Hepatocyte (in vitro differentiated cells): ENCODE results near the gene TTC39B. TPM values are rescaled to one million over a fixed set of nuclear protein-coding genes. Genes with fewer than 3 reads are reported as not detected.

ENCODE experiments used
- DNase-seq: peaks from one replicate; pipeline ENCODE4 v3.0.0-alpha.2; 2016; ENCODE audit warnings: low spot score
- H2AFZ ChIP-seq: fragments of 200-600 bp; sonication (generic); 2 replicates; pipeline ENCODE4 v1.6.0; 2016; ENCODE audit warnings: antibody characterized with exemption, mild to moderate bottlenecking
- H3K27ac ChIP-seq: fragments of 200-600 bp; sonication (generic); 2 replicates; pipeline ENCODE4 v1.5.1; 2016; ENCODE audit warnings: mild to moderate bottlenecking
- H3K27me3 ChIP-seq: fragments of 200-600 bp; sonication (generic); 2 replicates; pipeline ENCODE4 v1.6.1; 2016
- H3K36me3 ChIP-seq: fragments of 200-600 bp; sonication (generic); replicated peaks from 2 replicates; pipeline ENCODE4 v1.5.1; 2016; ENCODE audit warnings: low read depth; ENCODE audit not compliant: insufficient read depth
- H3K4me1 ChIP-seq: fragments of 200-600 bp; sonication (generic); 2 replicates; pipeline ENCODE4 v1.5.1; 2016; ENCODE audit warnings: mild to moderate bottlenecking, moderate library complexity; ENCODE audit not compliant: insufficient read depth
- H3K4me2 ChIP-seq: fragments of 200-600 bp; sonication (generic); 2 replicates; pipeline ENCODE4 v1.6.0; 2016
- H3K4me3 ChIP-seq: fragments of 200-600 bp; sonication (generic); 2 replicates; pipeline ENCODE4 v1.5.1; 2016; ENCODE audit warnings: mild to moderate bottlenecking
- H3K79me2 ChIP-seq: fragments of 200-600 bp; sonication (generic); 2 replicates; pipeline ENCODE4 v1.6.0; 2017; ENCODE audit warnings: mild to moderate bottlenecking
- H3K9me2 ChIP-seq: fragments of 200-600 bp; sonication (generic); replicated peaks from 2 replicates; pipeline ENCODE4 v1.6.0; 2017; ENCODE audit warnings: mild to moderate bottlenecking; ENCODE audit not compliant: insufficient read depth
- H3K9me3 ChIP-seq: fragments of 200-600 bp; sonication (generic); 2 replicates; pipeline ENCODE4 v1.5.1; 2016; ENCODE audit warnings: low read depth, mild to moderate bottlenecking
- H4K20me1 ChIP-seq: fragments of 200-600 bp; sonication (generic); 2 replicates; pipeline ENCODE4 v1.6.0; 2016; ENCODE audit warnings: mild to moderate bottlenecking; ENCODE audit not compliant: insufficient read depth, poor library complexity, severe bottlenecking
- EZH2 ChIP-seq: fragments of 200-600 bp; sonication (generic); IDR thresholded peaks from 2 replicates; pipeline ENCODE4 v1.6.1; 2016; ENCODE audit warnings: antibody characterized with exemption, mild to moderate bottlenecking, borderline replicate concordance
- EZH2phosphoT487 ChIP-seq: fragments of 200-600 bp; sonication (generic); IDR thresholded peaks from one replicate; pipeline ENCODE4 v1.6.1; 2018; ENCODE audit warnings: antibody characterized with exemption, mild to moderate bottlenecking, low read depth, moderate library complexity; ENCODE audit not compliant: unreplicated experiment, severe bottlenecking
- WGBS: methylation state at CpG from one replicate; pipeline ENCODE4 v1.1.6; 2016; ENCODE audit warnings: low lambda C conversion rate; ENCODE audit errors: missing lambda C conversion rate; 5-methylcytosine and 5-hydroxymethylcytosine counted together
- polyA plus RNA-seq: library from polyadenylated mRNA; unstranded; fragments of >200 nt; fragmentation: Nextera tagmentation; extraction: Ambion mirVana; gene quantifications from 2 replicates; pipeline ENCODE4 v1.2.1, GENCODE V29; 2016
- total RNA-seq: library from RNA; depleted of rRNA; stranded (reverse); fragments of >200 nt; gene quantifications from 2 replicates; pipeline ENCODE4 v1.2.3, GENCODE V29; 2014
- TF ChIP-seq, protein P1 (sequence below): fragments of 200-600 bp; sonication (generic); IDR thresholded peaks from 2 replicates; pipeline ENCODE4 v1.5.1; 2016; ENCODE audit warnings: antibody characterized with exemption, mild to moderate bottlenecking; ENCODE audit not compliant: poor library complexity

Gene TTC39B
- total and polyA plus RNA-seq, 2 experiments from 2014 or later = 2.6 to 15.7 TPM

DNA sequence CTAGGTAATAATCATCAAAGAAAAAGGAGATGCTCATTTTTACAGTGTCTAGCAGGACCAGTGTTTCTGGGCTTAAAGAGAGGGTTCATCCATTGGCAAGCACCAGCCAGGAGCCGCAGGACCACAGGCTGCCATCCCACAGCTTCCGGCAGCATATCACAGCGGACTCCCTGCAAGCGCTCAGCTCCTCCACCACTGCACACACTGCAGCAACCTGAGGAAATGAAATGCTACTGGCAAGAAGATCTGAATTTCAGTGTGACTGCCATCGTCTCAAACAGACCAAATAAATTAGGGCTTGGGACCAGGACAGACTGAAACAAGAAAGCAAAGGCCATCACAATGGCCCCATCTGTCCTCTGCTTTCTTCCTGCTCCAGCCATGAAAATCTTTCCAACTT is 114.2 kb downstream of the TTC39B start:
- Histone ChIP-seq H3K4me2 (no peak overlapping the region), H3K79me2 (no peaks in the 10 kb centered on the region), H3K9me3 (no peaks in the 10 kb centered on the region), H3K36me3 (no peaks in the 10 kb centered on the region), H2AFZ (no peak overlapping the region), H3K27ac (no peak overlapping the region), H3K27me3 (no peaks in the 10 kb centered on the region), H4K20me1 (no peaks in the 10 kb centered on the region), H3K4me3 (no peak overlapping the region), H3K4me1 (no peaks in the 10 kb centered on the region), H3K9me2 (no peaks in the 10 kb centered on the region)
- TF ChIP-seq EZH2phosphoT487 (no peak), EZH2 (no peak)
- TF ChIP-seq, protein P1, sequence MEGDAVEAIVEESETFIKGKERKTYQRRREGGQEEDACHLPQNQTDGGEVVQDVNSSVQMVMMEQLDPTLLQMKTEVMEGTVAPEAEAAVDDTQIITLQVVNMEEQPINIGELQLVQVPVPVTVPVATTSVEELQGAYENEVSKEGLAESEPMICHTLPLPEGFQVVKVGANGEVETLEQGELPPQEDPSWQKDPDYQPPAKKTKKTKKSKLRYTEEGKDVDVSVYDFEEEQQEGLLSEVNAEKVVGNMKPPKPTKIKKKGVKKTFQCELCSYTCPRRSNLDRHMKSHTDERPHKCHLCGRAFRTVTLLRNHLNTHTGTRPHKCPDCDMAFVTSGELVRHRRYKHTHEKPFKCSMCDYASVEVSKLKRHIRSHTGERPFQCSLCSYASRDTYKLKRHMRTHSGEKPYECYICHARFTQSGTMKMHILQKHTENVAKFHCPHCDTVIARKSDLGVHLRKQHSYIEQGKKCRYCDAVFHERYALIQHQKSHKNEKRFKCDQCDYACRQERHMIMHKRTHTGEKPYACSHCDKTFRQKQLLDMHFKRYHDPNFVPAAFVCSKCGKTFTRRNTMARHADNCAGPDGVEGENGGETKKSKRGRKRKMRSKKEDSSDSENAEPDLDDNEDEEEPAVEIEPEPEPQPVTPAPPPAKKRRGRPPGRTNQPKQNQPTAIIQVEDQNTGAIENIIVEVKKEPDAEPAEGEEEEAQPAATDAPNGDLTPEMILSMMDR = no peak
- DNase-seq = no peak
- 91% methylated on average over 5 of the region's 5 CpGs for WGBS

DNA sequence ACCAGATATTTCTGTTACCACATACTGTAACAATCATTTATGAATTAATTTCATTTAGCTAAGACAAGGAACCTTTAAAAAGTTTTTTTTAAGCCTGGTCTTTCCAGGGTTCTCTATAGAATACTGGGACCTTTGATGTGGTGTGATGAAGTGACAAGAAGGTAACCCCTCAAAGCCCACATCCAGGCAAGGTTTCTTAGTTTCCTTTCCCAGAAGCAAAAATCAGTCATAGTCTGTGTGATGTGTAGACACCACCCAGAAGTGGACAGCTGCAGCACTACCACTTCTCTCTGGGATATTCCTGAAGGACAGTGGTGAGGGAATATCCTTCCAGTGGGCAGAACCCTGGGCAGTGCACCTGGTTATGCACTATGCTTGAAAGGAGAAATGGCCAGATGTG is 115.6 kb downstream of the TTC39B start:
- no peaks in the 10 kb centered on the region for H3K27me3 ChIP-seq
- H2AFZ ChIP-seq = no peak overlapping the region
- no peaks in the 10 kb centered on the region for H3K9me3 ChIP-seq
- H3K27ac ChIP-seq = no peak overlapping the region
- TF ChIP-seq, protein P1 = no peak
- TF ChIP-seq EZH2phosphoT487 (no peak), EZH2 (no peak)
- no peak overlapping the region for H3K4me3 ChIP-seq
- no peaks in the 10 kb centered on the region for H3K9me2 ChIP-seq
- no peaks in the 10 kb centered on the region for H3K4me1 ChIP-seq
- DNase-seq = no peak
- H3K79me2 ChIP-seq = no peaks in the 10 kb centered on the region
- no peaks in the 10 kb centered on the region for H3K36me3 ChIP-seq
- no peak overlapping the region for H3K4me2 ChIP-seq
- no peaks in the 10 kb centered on the region for H4K20me1 ChIP-seq

DNA sequence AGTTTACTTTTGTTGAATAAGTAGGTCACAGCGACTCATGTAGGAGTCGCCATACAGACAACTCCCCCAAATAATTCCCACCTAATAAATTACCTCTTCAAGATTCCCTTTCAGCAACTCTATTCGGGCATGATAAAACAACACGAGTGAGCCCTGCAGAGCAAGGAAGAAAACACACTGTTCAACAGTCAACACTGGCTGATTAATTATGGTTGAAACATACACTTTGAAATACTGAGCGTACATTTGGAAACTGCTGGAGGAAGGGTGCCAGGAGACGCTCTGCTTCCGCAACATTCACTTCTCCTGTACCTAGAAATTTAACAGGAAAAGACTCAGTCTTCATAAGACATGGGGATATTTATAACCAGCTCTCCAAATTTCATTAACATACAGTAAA is 117.5 kb downstream of the TTC39B start:
- Histone ChIP-seq H3K36me3 (no peaks in the 10 kb centered on the region), H3K9me3 (no peaks in the 10 kb centered on the region), H3K4me3 (no peak overlapping the region), H3K27ac (no peak overlapping the region), H3K4me2 (no peak overlapping the region), H2AFZ (no peak overlapping the region), H4K20me1 (no peaks in the 10 kb centered on the region), H3K79me2 (no peaks in the 10 kb centered on the region), H3K9me2 (no peaks in the 10 kb centered on the region), H3K4me1 (no peaks in the 10 kb centered on the region), H3K27me3 (no peaks in the 10 kb centered on the region)
- TF ChIP-seq EZH2 = no peak
- TF ChIP-seq, protein P1 = no peak
- no peak for TF ChIP-seq EZH2phosphoT487
- DNase-seq = no peak
- WGBS = 70% methylated on average over 7 of the region's 7 CpGs

DNA sequence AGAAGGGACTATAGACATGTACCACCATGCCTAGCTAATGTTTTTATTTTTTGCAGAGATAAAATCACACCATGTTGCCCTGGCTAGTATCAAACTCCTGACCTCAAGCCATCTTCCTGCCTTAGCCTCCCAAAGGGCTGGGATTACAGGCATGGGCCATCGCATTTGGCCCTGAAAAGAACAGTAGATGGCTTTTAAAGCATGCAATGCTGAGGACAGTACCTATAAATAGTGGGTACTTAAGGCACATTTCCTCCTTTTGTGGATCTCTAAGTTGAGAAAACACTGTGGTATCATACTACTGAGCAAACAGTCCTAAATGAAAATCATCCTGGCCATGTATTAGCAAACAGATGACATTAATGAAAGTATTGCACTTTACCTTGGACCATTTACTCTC is 119.4 kb downstream of the TTC39B start:
- H3K9me3 ChIP-seq = no peaks in the 10 kb centered on the region
- no peak overlapping the region for H3K4me2 ChIP-seq
- TF ChIP-seq, protein P1 = no peak
- no peak for TF ChIP-seq EZH2
- no peak for TF ChIP-seq EZH2phosphoT487
- no peaks in the 10 kb centered on the region for H3K79me2 ChIP-seq
- WGBS = 90% methylated on average over 1 of the region's 1 CpG
- no peaks in the 10 kb centered on the region for H3K9me2 ChIP-seq
- no peaks in the 10 kb centered on the region for H3K27me3 ChIP-seq
- H3K27ac ChIP-seq = no peak overlapping the region
- H2AFZ ChIP-seq = no peak overlapping the region
- no peaks in the 10 kb centered on the region for H3K36me3 ChIP-seq
- H3K4me1 ChIP-seq = no peaks in the 10 kb centered on the region
- H3K4me3 ChIP-seq = no peak overlapping the region
- DNase-seq = no peak
- H4K20me1 ChIP-seq = no peaks in the 10 kb centered on the region
